Measurements from ENCODE around the gene KAT2A. TPM values are rescaled to one million over a fixed set of nuclear protein-coding genes. Genes with fewer than 3 reads are reported as not detected.
A peak's percentile ranks its signal among the peaks of the same experiment; 100 is the strongest.

KAT2A gene
- total and polyA plus RNA-seq, 9 of the 15 experiments (the other 6 are each of a cell fraction or from before 2014, with no cell fraction given) = 1.5 to 80.4 (median 31.9) TPM

DNA sequence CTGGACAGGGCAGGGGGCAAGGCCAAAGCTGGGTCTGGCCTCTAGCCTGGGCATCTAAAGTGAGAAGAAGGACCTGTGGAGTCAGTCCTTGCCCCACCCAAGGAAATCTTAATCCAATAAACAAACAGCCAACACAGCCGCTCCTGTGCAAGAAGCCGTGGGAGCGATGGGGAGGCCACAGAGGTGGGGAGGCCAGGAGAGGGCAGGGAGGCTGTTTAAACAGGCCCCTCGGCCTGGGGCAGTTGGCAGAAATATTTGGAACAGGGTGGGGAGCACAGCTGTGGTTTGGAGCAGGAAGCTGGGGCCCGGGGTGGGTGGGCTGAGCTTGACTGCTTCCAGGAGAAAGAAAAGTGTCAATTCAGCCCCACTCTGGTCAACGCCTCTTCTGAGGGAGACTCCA, 28.2 kb downstream of the KAT2A start (continued):
- TF ChIP-seq ZNF589 (CRISPR knock-in tag; IDR thresholded peaks at IDR 0.05; ENCODE audit: low read depth) (no peak), C11orf30 (IDR thresholded peaks at IDR 0.05; ENCODE audit: low read depth) (no peak), TCF7L2 (IDR thresholded peaks at IDR 0.05; ENCODE audit: low read depth, low read length) (no peak), CCNT2 (IDR thresholded peaks at IDR 0.05; ENCODE audit: borderline replicate concordance, extremely low read depth, insufficient read length, low read depth, low read length) (no peak), ZBTB17 (CRISPR knock-in tag; IDR thresholded peaks at IDR 0.05) (no peak)
- TF ChIP-seq, protein P1, sequence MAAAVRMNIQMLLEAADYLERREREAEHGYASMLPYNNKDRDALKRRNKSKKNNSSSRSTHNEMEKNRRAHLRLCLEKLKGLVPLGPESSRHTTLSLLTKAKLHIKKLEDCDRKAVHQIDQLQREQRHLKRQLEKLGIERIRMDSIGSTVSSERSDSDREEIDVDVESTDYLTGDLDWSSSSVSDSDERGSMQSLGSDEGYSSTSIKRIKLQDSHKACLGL (CRISPR knock-in tag; IDR thresholded peaks at IDR 0.05; ENCODE audit: borderline replicate concordance, poor library complexity, severe bottlenecking) = no peak

DNA sequence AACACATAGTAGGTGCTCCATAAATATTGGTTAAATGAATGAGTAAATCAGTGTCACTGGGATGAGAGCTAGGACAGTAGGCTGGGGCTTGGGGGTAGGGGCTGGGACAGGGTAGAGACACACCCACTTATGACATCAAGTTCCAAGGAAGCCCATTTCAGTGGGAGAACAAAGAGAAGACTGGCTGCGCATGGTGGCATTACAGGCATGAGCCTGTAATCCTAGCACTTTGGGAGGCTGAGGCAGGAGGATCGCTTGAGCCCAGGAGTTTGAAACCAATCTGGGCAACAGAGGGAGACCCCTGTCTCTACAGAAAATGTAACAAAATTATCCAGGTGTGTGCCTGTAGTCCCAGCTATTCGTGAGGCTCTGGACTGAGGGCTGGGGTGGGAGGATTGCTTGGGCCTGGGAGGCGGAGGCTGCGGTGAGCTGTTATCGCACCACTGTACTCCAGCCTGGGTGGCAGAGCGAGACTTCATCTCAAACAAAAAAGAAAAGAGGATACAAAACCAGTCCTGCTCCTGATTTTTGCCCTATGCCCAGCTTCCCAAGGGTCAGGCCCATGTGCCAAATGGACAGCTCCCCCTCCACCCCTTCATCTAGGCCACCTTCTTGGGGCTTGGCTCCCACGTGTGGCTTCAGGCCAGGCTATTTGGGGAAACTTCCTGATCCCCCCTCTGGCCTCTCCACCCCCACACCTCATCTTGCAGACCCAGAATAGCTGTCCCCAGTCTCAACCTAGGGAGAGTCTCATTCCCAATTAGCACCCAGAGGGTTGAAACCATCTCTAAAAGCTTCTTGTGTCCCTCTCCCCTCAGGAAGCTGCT, 30.0 kb downstream of the KAT2A start:
- ChIA-PET POLR2A (interaction anchor here (0.5 to 1.7 kb wide), 8 partner anchors 10 to 102 kb away, joined by 3 to 4 read pairs (median 3); no protein-coding TSS in a partner anchor), CTCF (ENCODE audit: low intra/inter-chr PET ratio) (no interaction called here)
- Histone ChIP-seq H2AFZ (ENCODE audit: low read depth, low read length) (peak overlapping the region; percentile 74), H3K9ac (ENCODE audit: insufficient read depth in 1 of 2, low read depth in 2 of 2, low read length in 2 of 2) (peak overlapping the region in 1 of 2 experiments; percentile 38; a peak in 3 of 4 replicates), H3K4me2 (ENCODE audit: insufficient read depth, low read length) (peak overlapping the region; percentile 48; the same call in 1 of the 2 replicates), H3K9me3 (replicated peaks; ENCODE audit: control insufficient read depth, insufficient read depth, low read depth, low read length) (no peaks in the 10 kb centered on the region), H3K4me3 (no peak overlapping the region), H3K27ac (ENCODE audit: extremely low read depth, low read depth, low read length) (no peak overlapping the region), H3K27me3 (ENCODE audit: control insufficient read depth in 2 of 2, insufficient read depth in 2 of 2, low read length in 2 of 2) (peaks cover 0 to 9% of the 10 kb centered on the region in 2 experiments; a peak in 1 of 5 replicates), H4K20me1 (replicated peaks; ENCODE audit: control insufficient read depth, insufficient read depth, low read length) (no peaks in the 10 kb centered on the region; the same call in 1 of the 2 replicates), H3K9me1 (ENCODE audit: control insufficient read depth, insufficient read depth, low read length) (no peaks in the 10 kb centered on the region), H3K79me2 (ENCODE audit: control insufficient read depth, insufficient read depth, low read length) (no peaks in the 10 kb centered on the region), H3K4me1 (replicated peaks in 1 of 2; ENCODE audit: control insufficient read depth in 2 of 2, insufficient read depth in 2 of 2, low read length in 2 of 2) (peaks cover 30 to 32% of the 10 kb centered on the region in 2 experiments), H3K36me3 (ENCODE audit: control insufficient read depth, insufficient read depth, low read length) (no peaks in the 10 kb centered on the region)
- in situ Hi-C loops (cut with MboI) = no loop called here
- FAIRE-seq = peak; percentile 92
- peak; percentile 89 for ATAC-seq
- BruUV-seq (replicated peaks) = no TSS peak
- WGBS (ENCODE audit: insufficient coverage, low coverage, missing lambda C conversion rate) = 3% methylated on average over 7 of the region's 8 CpGs
- DNase-seq (ENCODE audit: extremely low read depth in 1 of 4, low spot score in 3 of 4) = peak in 1 of 4 experiments; percentile 70
- intact Hi-C loops (cut with micrococcal nuclease) = no loop called here
- TF ChIP-seq, protein P2, sequence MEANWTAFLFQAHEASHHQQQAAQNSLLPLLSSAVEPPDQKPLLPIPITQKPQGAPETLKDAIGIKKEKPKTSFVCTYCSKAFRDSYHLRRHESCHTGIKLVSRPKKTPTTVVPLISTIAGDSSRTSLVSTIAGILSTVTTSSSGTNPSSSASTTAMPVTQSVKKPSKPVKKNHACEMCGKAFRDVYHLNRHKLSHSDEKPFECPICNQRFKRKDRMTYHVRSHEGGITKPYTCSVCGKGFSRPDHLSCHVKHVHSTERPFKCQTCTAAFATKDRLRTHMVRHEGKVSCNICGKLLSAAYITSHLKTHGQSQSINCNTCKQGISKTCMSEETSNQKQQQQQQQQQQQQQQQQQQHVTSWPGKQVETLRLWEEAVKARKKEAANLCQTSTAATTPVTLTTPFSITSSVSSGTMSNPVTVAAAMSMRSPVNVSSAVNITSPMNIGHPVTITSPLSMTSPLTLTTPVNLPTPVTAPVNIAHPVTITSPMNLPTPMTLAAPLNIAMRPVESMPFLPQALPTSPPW (CRISPR knock-in tag; IDR thresholded peaks at IDR 0.05) = peak; percentile 60; the same call in 1 of the 2 replicates
- TF ChIP-seq KLF16 (IDR thresholded peaks at IDR 0.05) = peak; percentile 34; the same call in 1 of the 2 replicates
- TF ChIP-seq ZBTB17 (CRISPR knock-in tag; IDR thresholded peaks at IDR 0.05) = 0 out of 2 replicates have a peak, but pooled peaks have one; percentile 19
- no peak for TF ChIP-seq SRSF7 (optimal IDR thresholded peaks at IDR 0.05; ENCODE audit: low read depth, low read length)
- no peak for TF ChIP-seq NCOA6 (IDR thresholded peaks at IDR 0.05)
- TF ChIP-seq SMAD4 (CRISPR knock-in tag; conservative IDR thresholded peaks at IDR 0.05) = peak; percentile 25; the same call in 1 of the 2 replicates
- TF ChIP-seq, protein P3, sequence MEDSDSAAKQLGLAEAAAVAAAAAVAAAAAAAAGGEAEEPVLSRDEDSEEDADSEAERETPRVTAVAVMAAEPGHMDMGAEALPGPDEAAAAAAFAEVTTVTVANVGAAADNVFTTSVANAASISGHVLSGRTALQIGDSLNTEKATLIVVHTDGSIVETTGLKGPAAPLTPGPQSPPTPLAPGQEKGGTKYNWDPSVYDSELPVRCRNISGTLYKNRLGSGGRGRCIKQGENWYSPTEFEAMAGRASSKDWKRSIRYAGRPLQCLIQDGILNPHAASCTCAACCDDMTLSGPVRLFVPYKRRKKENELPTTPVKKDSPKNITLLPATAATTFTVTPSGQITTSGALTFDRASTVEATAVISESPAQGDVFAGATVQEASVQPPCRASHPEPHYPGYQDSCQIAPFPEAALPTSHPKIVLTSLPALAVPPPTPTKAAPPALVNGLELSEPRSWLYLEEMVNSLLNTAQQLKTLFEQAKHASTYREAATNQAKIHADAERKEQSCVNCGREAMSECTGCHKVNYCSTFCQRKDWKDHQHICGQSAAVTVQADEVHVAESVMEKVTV (CRISPR knock-in tag; IDR thresholded peaks at IDR 0.05) = no peak
